Caki2 (cell line): Measurements from ENCODE around the gene SLC17A4. TPM values are rescaled to one million over a fixed set of nuclear protein-coding genes. Genes with fewer than 3 reads are reported as not detected.

Experiments
- DNase-seq: peaks from one replicate; pipeline ENCODE4 v3.0.0-alpha.2; 2015; ENCODE audit warnings: low read depth
- in situ Hi-C: cut with HindIII; loops from 2 replicates; pipeline ENCODE4 v1.10.0; 2016; ENCODE audit warnings: low sequenced_read_pairs, low pct_unique_long_range_greater_than_20kb, mixed read lengths
- total RNA-seq: library from RNA; depleted of rRNA; stranded (reverse); fragments of >200 nt; shearing (Covaris generic); gene quantifications from 2 replicates; pipeline ENCODE4 v1.2.3, GENCODE V29; 2014; ENCODE audit warnings: low replicate concordance; rRNA removed

Gene SLC17A4, protein sequence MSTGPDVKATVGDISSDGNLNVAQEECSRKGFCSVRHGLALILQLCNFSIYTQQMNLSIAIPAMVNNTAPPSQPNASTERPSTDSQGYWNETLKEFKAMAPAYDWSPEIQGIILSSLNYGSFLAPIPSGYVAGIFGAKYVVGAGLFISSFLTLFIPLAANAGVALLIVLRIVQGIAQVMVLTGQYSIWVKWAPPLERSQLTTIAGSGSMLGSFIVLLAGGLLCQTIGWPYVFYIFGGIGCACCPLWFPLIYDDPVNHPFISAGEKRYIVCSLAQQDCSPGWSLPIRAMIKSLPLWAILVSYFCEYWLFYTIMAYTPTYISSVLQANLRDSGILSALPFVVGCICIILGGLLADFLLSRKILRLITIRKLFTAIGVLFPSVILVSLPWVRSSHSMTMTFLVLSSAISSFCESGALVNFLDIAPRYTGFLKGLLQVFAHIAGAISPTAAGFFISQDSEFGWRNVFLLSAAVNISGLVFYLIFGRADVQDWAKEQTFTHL
- total RNA-seq, result not detected in 2 replicates

DNA sequence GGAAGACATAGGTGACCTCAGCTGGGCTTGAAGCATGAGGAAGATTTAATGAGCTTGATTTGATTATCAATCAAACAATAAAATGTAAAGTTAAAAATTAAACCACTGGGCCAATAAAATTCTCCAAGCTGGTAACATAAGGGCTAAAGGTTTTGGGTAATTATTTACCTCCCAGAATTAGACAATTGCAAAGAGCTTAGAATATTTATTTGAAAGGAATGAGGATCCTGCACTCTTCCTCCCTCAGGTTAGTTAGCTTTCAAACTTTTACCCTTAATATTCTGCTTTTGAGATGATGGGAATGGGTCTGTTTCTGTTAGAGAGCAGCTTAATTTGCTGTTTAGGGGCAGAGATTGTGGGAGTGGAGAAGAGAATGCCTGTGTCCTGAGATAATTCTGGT, at the start of gene SLC17A4:
SLC17A4 (plus strand) TSS at position 208 of the 400 bp plus-strand sequence. CDS start 7,221 bp downstream, outside the sequence.
- no peak for DNase-seq
- in situ Hi-C loops, result no loop called here

DNA sequence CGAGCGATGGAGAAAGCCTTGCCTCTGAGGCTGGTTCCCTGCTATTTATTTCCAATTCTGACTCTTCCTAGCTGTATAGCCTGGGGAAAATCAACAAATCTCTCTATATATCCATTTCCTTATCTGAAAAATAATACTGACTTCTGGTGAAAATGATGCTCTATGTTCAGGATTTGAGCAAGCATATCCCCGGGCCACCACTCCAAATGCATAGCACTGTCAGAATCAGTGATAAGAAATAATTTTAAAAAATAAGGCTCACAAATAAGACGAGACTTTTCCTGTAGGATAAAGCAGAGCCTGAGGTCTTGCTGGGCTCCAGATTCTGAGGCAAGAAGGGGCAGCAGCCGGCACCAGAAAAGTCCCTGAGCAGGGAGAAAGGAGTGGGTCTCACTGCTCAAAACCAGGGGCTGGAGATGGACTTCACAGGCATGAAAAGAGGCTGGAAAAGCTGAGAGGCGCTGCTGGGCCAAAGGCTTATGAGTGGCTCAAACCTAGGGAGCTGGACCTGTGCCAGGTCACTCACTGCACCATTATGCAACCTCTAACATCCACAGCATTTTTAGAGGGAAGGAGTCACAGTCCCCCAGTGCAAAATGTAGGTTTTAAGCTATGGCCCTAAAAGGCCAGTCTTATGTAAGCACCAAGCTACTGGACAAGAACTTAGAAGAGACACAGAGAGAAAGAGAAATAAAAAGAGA, 48.1 kb upstream of the SLC17A4 start:
- DNase-seq, result no peak
- in situ Hi-C loops, result no loop called here

DNA sequence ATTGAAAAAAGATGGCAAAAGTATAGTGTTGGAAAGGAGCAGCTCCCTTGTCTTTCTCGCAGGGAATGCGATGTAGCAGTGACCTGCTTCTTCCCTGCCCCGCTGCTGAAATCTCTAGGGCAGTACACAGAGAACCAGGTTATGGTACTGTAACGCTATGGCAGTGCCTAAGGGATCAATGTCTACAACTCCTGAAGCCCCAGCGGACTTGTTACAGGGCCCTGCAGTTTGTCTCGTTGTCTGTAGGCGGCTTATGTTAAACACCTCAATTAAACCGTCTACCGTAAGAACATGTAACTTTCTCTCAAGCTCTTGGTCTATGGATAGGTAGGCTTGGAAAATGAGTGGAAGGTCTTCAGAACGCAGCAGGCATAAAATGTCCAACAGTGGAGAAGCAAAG, 44.8 kb upstream of the SLC17A4 start:
- DNase-seq, result no peak
- in situ Hi-C loops, result no loop called here

DNA sequence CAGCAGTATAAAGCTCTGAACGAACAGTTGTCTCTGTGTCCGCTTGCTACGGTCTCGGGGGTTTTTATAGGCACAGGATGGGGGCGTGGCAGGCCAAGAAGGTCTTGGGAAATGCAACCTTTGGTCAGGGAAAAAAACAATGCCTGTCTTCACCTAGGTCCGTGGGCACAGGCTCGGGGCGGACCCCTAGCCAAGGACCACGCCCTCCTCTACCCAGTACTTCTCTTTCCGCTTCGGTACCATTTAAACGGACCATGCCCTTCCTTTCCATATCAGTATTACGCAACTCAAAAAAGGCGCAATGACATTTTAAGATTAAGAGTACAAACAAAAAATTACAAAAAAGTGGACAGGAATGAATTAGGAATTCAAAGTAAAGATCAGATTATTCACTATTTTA, 44.3 kb upstream of the SLC17A4 start:
- no peak for DNase-seq
- in situ Hi-C loops, result no loop called here

DNA sequence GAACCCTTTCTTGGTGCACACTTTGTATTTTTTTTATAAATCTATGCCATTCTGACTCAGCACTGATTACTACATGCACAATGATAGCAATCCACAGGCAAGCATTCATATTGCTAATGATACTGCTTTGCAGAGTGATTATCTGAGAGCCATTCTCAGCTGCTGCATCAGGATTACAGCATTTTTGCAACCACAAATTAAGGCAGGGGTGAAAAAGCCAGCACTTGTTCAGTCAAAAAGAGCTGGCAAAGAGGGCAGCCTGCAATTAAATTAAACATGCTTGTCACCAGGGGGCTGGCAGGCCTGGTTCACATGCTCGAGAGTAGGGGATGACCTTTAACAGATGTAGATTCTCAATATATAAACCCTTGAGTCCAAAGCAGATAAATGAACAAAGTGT, 40.7 kb upstream of the SLC17A4 start:
- no peak for DNase-seq
- in situ Hi-C loops, result no loop called here

DNA sequence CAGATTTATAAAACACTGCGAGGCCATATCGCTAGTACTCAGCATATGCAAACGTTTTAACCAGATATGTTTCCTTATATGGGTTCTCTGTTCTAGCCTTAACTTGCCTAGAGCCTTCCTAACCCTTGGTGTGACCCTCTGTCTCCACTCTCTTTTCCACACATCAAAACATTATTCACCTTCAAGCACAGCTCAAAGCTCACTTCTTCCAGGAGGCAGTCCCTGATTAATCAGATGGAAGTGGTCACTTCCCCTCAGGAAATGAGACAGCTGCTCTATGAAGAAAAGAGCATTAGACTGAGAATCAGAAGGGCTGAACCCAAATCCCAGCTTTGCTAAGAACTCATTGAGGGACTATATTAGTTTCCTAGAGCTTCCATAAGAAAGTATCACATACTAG, 39.8 kb upstream of the SLC17A4 start:
- in situ Hi-C loops, result no loop called here
- no peak for DNase-seq

DNA sequence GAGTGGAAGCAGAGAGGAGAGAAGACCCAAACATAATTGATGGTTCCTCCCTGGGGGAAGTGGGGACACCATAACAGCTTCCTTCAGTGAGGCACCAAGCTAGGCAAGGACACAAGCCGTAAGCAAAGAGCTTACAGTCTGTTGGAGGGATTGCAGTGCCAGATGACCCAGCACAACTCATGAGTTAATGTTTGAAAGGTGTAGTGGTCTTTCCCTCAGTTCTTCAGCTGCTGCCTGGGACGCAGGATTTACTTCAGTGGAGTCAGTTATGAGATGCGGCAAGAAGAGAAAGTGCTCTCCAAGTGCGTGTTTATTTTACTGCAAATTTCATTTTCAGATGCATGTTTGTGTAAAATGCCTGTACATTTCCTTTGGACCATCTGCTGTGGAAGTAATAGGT, 38.7 kb upstream of the SLC17A4 start:
- in situ Hi-C loops, result no loop called here
- no peak for DNase-seq

DNA sequence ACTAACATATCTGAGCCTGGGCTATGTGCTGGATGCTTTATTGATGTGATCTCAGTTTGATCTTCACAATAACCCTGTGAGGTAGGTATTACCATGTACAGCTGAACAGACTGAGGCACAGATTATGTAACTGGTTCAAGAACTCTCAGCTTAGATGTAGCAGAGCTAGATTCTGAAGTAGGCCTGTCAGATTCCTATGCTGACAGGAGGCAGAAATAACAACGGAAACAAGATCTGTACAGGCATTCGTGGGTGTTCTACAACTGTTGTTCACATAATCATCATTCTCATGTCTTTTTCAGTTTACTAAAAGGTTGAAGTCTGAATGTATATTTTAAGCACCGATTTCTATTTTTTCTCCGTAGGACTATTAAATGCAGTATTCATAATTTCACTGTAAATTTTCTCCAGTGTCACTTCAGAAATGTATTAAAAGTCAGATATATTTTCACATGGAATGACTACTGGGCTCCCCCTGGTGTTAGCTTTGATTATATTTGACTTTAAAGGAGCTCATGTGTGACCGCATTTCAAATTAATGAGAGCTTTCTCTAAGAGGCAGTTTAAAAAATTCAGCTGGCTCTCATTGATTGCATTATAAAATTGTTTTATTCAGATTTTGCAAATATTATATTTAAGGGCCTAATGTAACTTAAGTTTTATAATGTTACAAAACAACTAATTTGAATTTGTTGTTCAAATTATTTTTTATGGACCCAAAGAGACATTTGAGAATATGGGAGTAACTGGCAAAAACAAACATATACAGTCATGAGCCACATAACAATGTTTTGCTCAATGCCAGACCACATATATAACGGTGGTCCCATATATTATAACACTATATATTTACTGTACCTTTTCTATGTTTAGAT, 36.4 kb upstream of the SLC17A4 start:
- peak; percentile 21 for DNase-seq
- in situ Hi-C loops, result no loop called here

DNA sequence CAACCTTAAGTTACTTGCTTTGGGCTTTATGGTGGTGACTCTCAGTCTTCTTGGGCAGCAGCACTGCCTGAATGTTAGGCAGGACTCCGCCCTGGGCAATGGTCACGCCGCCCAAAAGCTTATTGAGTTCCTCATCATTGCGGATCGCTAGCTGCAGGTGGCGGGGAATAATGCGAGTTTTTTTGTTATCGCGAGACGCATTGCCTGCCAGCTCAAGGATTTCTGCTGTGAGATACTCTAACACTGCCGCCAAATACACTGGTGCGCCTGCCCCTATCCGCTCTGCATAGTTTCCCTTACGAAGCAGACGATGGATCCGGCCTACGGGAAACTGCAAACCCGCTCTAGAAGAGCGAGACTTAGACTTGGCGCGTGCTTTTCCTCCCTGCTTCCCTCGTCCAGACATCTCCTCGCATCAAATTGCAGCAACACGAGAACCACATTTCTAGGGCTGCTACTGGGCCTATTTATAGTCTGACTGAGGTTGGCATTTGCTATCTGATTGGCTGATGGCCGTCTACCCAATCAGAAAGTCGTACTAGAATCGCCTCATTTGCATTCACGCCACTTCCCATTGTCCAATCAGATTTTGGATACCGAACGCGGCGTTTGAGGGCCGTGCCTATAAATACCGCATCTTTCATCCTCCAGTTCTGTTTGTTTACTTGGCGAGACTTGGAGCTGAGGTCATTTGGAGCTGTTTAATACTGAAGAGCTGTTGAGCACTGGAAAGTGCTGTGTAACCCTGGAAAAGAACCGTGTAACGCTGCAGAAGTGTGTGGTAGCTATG, 28.2 kb upstream of the SLC17A4 start:
- no peak for DNase-seq
- in situ Hi-C loops, result no loop called here

DNA sequence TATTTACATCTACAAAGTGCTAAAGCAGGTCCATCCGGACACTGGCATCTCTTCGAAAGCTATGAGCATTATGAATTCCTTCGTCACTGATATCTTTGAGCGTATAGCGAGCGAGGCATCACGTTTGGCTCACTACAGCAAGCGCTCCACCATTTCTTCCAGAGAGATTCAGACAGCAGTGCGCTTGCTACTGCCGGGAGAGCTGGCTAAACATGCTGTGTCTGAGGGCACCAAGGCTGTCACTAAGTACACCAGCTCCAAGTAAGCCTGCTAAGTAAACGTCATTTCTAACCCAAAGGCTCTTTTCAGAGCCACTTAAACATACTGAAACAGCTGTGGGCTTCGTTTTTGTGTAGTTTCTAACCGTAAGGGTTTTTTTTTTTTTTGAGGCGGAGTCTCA, 27.5 kb upstream of the SLC17A4 start:
- DNase-seq, result no peak
- in situ Hi-C loops, result no loop called here

DNA sequence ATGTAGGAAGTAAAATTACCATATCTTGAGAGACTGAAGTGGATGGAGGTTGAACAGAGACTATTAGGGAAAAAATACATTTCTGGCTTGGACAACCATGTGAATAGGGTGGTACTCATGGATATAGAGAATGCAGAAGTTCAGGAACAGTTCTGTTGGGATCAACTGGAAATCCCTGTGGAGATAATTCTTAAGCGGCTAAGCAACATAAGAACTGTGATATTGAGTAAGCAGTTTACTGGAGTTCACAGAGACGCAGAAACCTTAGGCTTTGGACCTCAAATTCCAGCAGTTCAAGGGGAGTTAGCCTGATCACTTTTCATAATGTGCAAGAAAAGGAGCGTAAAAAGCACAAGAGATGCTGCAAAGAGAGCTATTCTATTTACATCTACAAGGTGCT, 23.6 kb upstream of the SLC17A4 start:
- in situ Hi-C loops, result no loop called here
- no peak for DNase-seq

DNA sequence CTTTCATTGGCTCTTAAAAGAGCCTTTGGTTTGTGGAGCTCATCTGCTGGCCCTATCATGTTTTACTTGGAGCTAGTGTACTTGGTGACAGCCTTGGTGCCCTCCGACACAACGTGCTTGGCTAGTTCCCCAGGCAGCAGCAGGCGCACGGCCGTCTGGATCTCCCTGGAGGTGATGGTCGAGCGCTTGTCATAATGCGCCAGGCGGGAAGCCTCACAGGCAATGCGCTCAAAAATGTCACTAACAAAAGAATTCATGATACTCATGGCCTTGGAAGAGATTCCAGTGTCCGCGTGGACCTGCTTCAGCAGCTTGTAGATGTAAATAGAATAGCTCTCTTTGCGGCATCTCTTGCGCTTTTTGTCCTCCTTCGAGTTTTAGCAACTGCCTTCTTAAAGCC, 22.8 kb upstream of the SLC17A4 start:
- in situ Hi-C loops, result no loop called here
- no peak for DNase-seq

DNA sequence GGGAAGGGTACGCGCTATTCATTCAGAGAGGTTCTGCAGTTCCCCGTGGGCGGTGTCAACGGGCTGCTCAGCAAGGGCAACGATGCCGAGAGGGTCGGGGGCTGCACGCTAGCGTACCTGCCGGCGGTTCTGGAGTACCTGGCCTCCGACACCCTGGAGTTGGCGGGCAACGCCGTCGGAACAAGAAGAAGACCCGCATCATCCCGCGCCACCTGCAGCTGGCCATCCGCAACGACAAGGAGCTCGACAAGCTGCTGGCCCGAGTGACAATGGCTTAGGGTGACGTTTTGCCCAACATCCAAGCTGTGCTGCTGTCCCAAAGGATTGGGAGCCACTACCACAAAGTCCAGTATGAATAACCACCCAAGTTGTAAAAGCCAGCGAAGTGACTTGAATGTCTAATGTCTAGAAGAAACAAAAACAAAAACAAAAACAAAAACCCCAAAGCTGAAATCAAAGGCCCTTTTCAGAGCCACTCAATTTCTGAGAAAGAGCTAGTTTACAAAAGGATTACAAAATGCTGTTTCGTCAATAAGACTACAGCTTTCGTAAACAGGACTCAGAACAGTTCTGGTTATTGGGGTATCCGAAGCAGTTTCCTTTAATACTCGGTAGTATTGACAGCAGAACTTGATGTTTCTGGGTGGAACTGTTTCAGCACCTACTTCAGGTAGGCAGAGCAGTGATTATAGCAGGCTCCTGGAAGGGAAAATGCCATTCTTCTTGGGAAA, 21.9 kb upstream of the SLC17A4 start:
- DNase-seq, result no peak
- in situ Hi-C loops, result no loop called here

DNA sequence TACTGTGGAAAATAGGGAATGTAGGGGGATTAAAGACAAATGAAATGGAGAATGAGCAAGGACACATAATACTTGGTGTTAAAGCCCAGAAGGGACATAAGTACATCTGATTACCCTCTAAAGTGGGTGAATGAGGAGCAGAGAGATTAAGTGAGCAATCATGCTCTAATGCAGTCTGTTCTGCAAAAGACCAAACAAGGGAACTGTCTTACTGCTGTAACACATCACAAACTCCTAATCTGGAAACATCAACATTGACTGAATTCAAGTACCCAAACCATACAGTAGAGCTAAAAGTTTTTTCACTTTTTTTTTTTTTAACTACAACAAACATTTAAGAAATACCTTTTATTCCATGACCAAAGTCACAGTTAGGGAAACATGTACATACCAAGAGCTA, 19.3 kb upstream of the SLC17A4 start:
- in situ Hi-C loops, result no loop called here
- no peak for DNase-seq

DNA sequence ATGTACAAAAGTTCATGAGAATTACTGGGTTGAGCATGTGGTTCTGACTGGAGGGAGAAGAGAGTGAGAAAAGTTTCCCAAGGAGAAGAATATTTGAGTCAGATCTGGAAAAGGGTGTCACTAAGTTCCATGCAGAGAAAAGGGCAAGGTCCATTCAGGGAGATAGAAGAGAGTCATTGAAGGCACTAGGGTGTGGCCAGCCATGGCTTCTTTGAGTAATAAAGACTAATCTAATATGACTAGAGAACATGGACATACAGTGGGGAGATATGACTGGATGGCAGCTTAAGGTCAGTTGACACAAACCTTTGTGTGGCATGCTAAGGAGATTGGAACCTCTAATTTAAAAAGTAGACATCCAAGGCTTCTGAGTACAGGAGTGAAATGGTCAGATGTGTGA, 10.7 kb upstream of the SLC17A4 start:
- no peak for DNase-seq

DNA sequence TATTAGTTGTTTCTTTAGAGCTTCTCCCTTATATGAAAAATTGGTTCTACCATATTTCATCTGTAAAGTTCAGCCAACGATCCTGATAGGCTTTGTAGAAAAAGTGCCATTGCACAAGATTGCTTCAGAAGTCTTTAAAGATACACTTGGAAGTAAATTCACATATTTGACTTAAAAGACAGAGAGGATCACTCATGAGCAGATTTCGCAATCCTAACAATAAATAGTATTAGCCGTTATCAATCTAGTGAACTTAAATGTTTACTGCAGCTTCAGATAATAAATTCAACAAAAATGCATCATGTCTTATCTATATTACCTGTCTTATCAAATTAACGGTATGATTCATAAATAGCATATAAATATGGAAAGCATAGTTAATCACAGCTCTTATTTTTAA, 8.7 kb upstream of the SLC17A4 start:
- in situ Hi-C loops, result no loop called here
- DNase-seq, result no peak

More for the DNA sequence above, 10.7 kb upstream of the SLC17A4 start:
- in situ Hi-C loops, result no loop called here

DNA sequence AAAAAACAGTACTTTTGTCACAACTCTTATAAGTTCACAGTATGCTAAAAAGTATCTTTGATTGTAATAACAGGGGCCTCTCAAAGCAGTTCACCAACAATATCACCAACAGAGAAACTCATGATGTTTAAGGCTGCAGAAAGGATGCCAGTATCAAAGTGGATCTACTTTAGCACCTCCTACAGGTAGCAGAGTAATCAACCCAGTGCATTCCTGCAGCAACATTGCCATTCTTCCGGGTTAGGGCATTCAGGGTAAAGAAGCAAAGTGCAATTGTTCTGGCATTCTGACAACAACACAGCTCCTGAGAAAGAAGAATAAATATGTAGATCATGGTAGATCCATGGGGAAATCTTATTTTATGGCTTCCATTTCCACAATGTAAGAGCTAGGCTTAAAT, 7.6 kb upstream of the SLC17A4 start:
- no peak for DNase-seq
- in situ Hi-C loops, result no loop called here
